HG03439 (cell line): ENCODE measurements around the gene SNCG.

Source experiments
- ATAC-seq: cut with Tn5 transposase; IDR thresholded peaks from one replicate; pipeline ENCODE4 v1.9.1; 2021; ENCODE audit warnings: mild to moderate bottlenecking, moderate library complexity; ENCODE audit not compliant: unreplicated experiment

SNCG gene

GRCh38 chr10:86960003-86960862 lies 1.8 kb downstream of the SNCG start:
- ATAC-seq, result peak; percentile 63

GRCh38 chr10:86960863-86961434 lies 2.5 kb downstream of the SNCG start:
- no peak for ATAC-seq

- no peak for ATAC-seq
Measured at GRCh38 chr10:86961481-86962091, 3.2 kb downstream of the SNCG start.

- ATAC-seq, result no peak
Measured at GRCh38 chr10:86962136-86962980, 4.0 kb downstream of the SNCG start.

- no peak for ATAC-seq
Measured at GRCh38 chr10:86962981-86963310, 4.5 kb downstream of the SNCG start.

- ATAC-seq, result no peak
Measured at GRCh38 chr10:86963341-86963919, 5.0 kb downstream of the SNCG start.

- ATAC-seq, result no peak
Measured at GRCh38 chr10:86964061-86964846, 5.9 kb downstream of the SNCG start.

- ATAC-seq, result no peak
Measured at GRCh38 chr10:86964847-86965190, 6.4 kb downstream of the SNCG start.

GRCh38 chr10:86965986-86966654 lies 7.7 kb downstream of the SNCG start:
- ATAC-seq, result no peak

GRCh38 chr10:86967481-86967941 lies 9.1 kb downstream of the SNCG start:
- ATAC-seq, result no peak

- no peak for ATAC-seq
Measured at GRCh38 chr10:86968271-86968993, 10.0 kb downstream of the SNCG start, which contains the start of gene ADIRF. Gene ADIRF, plus strand, starts transcription at chr10:86968482. Its CDS starts 63 bp downstream, at chr10:86968545.

GRCh38 chr10:86968994-86969355 lies 10.6 kb downstream of the SNCG start:
- no peak for ATAC-seq

- ATAC-seq, result no peak
Measured at GRCh38 chr10:86969421-86970041, 11.1 kb downstream of the SNCG start.

- no peak for ATAC-seq
Measured at GRCh38 chr10:86970162-86970981, 12.0 kb downstream of the SNCG start.

- ATAC-seq, result no peak
Measured at GRCh38 chr10:86970982-86971231, 12.5 kb downstream of the SNCG start.

- ATAC-seq, result peak; percentile 80
Measured at GRCh38 chr10:86971232-86971991, 13.0 kb downstream of the SNCG start.
